Calu3 (cell line): ENCODE measurements around the gene DOCK11. TPM values are rescaled to one million over a fixed set of nuclear protein-coding genes. Genes with fewer than 3 reads are reported as not detected.

Experiments
- BruUV-seq: library from RNA; stranded (reverse); fragments of 400-500 nt; replicated peaks from 2 replicates; lab custom pipeline; 2021; lab: Mats Ljungman, UMichigan
- CTCF ChIA-PET: fragments of 300-600 bp; sonication (Branson Sonifier 250); formaldehyde crosslinking; loops from one replicate; lab custom pipeline; 2022; ENCODE audit warnings: antibody characterized with exemption; lab: Charles Lee
- DNase-seq: peaks from one replicate; pipeline ENCODE4 v3.0.0; 2022
- H3K27ac Mint-ChIP-seq: one replicate; pipeline ENCODE4 v1.8.0; 2022; ENCODE audit warnings: mixed read lengths; ENCODE audit not compliant: unreplicated experiment
- H3K27me3 Mint-ChIP-seq: one replicate; pipeline ENCODE4 v1.8.0; 2022; ENCODE audit warnings: mixed read lengths; ENCODE audit not compliant: unreplicated experiment
- H3K36me3 Mint-ChIP-seq: one replicate; pipeline ENCODE4 v1.8.0; 2022; ENCODE audit warnings: mild to moderate bottlenecking, moderate library complexity, mixed read lengths; ENCODE audit not compliant: insufficient read depth, unreplicated experiment
- H3K4me1 Mint-ChIP-seq: one replicate; pipeline ENCODE4 v1.8.0; 2022; ENCODE audit warnings: mild to moderate bottlenecking, low read depth, mixed read lengths; ENCODE audit not compliant: unreplicated experiment
- H3K4me3 Mint-ChIP-seq: one replicate; pipeline ENCODE4 v1.8.0; 2022; ENCODE audit warnings: mild to moderate bottlenecking, low read depth, moderate library complexity, mixed read lengths; ENCODE audit not compliant: unreplicated experiment
- H3K9me3 Mint-ChIP-seq: one replicate; pipeline ENCODE4 v1.8.0; 2022; ENCODE audit warnings: low read depth, mixed read lengths; ENCODE audit not compliant: unreplicated experiment
- CTCF ChIP-seq: fragments of 200-600 bp; IDR thresholded peaks from one replicate; pipeline ENCODE4 v1.8.0; 2022; ENCODE audit warnings: antibody characterized with exemption; ENCODE audit not compliant: unreplicated experiment
- intact Hi-C: fragments of 100-400 bp; cut with micrococcal nuclease; formaldehyde crosslinking; loops from one replicate; pipeline ENCODE4 v1.10.0; 2022; ENCODE audit not compliant: unreplicated experiment
- total RNA-seq: library from RNA; stranded (reverse); gene quantifications from 2 replicates; pipeline ENCODE4 v1.2.3, GENCODE V29; 2022

The DOCK11 gene
- total RNA-seq, 1 experiment from 2014 or later: 1.9 TPM

GRCh38 chrX:118552121-118552900 is 56.7 kb downstream of the DOCK11 start:
- intact Hi-C loops: no loop called here
- CTCF ChIA-PET: no interaction called here
- Mint-ChIP-seq H3K27ac (no peak overlapping the region), H3K27me3 (no peaks in the 10 kb centered on the region), H3K4me1 (no peaks in the 10 kb centered on the region), H3K4me3 (no peak overlapping the region), H3K36me3 (no peaks in the 10 kb centered on the region), H3K9me3 (no peaks in the 10 kb centered on the region)
- no peak for DNase-seq
- no TSS peak for BruUV-seq
- no peak for TF ChIP-seq CTCF

- no peak overlapping the region for H3K4me3 Mint-ChIP-seq
- BruUV-seq: no TSS peak
- H3K9me3 Mint-ChIP-seq: no peaks in the 10 kb centered on the region
- intact Hi-C loops: no loop called here
- TF ChIP-seq CTCF: no peak
- no peaks in the 10 kb centered on the region for H3K36me3 Mint-ChIP-seq
- DNase-seq: no peak
- H3K4me1 Mint-ChIP-seq: no peaks in the 10 kb centered on the region
- CTCF ChIA-PET: interaction anchor here (0.7 kb wide), 1 partner anchor 425 kb away, joined by 3 read pairs; no protein-coding TSS in a partner anchor
- no peak overlapping the region for H3K27ac Mint-ChIP-seq
- no peaks in the 10 kb centered on the region for H3K27me3 Mint-ChIP-seq
Observed at GRCh38 chrX:118553042-118553710, 57.6 kb downstream of the DOCK11 start.

GRCh38 chrX:118554511-118554910 is 58.9 kb downstream of the DOCK11 start:
- DNase-seq: no peak
- Mint-ChIP-seq H3K4me1 (no peaks in the 10 kb centered on the region), H3K27ac (no peak overlapping the region), H3K36me3 (no peaks in the 10 kb centered on the region), H3K9me3 (no peaks in the 10 kb centered on the region), H3K27me3 (no peaks in the 10 kb centered on the region), H3K4me3 (no peak overlapping the region)
- intact Hi-C loops: no loop called here
- TF ChIP-seq CTCF: no peak
- BruUV-seq: no TSS peak
- CTCF ChIA-PET: interaction anchor here (0.5 to 0.6 kb wide), 2 partner anchors 30 to 1250 kb away, joined by 4 to 5 read pairs; no protein-coding TSS in a partner anchor

GRCh38 chrX:118558926-118559325 is 63.3 kb downstream of the DOCK11 start:
- Mint-ChIP-seq H3K4me3 (no peak overlapping the region), H3K9me3 (no peaks in the 10 kb centered on the region), H3K36me3 (no peaks in the 10 kb centered on the region), H3K27ac (no peak overlapping the region), H3K27me3 (no peaks in the 10 kb centered on the region), H3K4me1 (no peaks in the 10 kb centered on the region)
- intact Hi-C loops: no loop called here
- CTCF ChIA-PET: no interaction called here
- no peak for TF ChIP-seq CTCF
- no peak for DNase-seq
- no TSS peak for BruUV-seq
